GM12872 (cell line): ENCODE results near the gene POLH.

Source experiments
- TF ChIP-seq, protein P1 (sequence below): IDR thresholded peaks from 3 replicates; pipeline ENCODE4 v1.5.1; 2011; ENCODE audit warnings: low read depth, mild to moderate bottlenecking, low read length, moderate library complexity; ENCODE audit not compliant: insufficient read depth

POLH gene

DNA sequence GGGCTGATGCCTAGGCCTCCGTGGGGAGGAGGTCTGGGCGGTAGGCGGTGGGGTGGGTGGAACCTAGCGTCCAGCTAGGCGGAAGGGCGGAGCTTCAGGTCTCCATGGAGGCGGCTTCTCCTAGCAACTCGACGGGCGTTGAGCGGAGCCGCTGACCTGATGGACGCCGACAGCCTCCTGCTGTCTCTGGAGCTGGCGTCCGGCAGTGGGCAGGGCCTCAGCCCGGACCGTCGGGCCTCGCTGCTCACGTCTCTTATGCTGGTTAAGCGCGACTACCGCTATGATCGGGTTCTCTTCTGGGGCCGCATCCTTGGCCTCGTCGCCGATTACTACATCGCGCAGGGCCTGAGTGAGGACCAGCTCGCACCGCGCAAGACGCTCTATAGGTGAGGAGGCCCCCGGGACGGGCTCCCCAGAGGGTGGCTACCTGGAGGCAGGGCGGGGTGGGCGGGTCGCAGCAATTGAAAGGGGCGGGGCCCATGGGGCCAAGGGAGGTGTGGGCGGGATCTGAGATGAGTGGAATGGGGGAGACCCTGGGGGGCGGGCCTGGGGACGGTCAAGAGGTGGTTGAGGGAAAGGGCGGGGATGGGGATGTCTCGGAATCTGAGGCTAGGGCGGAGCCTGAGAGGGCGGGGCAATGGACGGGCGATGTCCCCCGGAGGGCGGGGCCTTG is 69.1 kb downstream of the POLH start, which contains the start of gene RSPH9:
Gene RSPH9, plus strand, starts transcription at position 97 of the 673 bp plus-strand sequence. Its CDS starts 63 bp downstream, at position 160.
- TF ChIP-seq, protein P1, sequence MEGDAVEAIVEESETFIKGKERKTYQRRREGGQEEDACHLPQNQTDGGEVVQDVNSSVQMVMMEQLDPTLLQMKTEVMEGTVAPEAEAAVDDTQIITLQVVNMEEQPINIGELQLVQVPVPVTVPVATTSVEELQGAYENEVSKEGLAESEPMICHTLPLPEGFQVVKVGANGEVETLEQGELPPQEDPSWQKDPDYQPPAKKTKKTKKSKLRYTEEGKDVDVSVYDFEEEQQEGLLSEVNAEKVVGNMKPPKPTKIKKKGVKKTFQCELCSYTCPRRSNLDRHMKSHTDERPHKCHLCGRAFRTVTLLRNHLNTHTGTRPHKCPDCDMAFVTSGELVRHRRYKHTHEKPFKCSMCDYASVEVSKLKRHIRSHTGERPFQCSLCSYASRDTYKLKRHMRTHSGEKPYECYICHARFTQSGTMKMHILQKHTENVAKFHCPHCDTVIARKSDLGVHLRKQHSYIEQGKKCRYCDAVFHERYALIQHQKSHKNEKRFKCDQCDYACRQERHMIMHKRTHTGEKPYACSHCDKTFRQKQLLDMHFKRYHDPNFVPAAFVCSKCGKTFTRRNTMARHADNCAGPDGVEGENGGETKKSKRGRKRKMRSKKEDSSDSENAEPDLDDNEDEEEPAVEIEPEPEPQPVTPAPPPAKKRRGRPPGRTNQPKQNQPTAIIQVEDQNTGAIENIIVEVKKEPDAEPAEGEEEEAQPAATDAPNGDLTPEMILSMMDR = no peak

DNA sequence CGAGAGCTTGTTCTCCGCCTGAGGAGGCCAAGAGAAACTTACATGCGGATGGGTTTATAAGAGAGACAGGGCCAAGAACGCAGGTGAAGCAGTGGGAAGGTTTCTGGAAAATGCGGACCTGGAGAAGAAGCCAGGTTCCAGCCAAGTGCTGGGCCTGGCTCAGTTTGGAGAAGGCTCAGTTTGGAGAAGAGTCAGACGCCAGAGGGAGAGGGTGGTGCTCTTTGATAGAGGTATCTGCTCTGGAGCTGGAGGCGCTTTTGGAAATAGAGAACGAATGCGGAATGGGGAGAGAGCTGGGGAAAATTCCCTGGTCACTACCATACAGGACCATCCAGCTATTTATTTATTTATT is 69.6 kb downstream of the POLH start:
- TF ChIP-seq, protein P1 = no peak

DNA sequence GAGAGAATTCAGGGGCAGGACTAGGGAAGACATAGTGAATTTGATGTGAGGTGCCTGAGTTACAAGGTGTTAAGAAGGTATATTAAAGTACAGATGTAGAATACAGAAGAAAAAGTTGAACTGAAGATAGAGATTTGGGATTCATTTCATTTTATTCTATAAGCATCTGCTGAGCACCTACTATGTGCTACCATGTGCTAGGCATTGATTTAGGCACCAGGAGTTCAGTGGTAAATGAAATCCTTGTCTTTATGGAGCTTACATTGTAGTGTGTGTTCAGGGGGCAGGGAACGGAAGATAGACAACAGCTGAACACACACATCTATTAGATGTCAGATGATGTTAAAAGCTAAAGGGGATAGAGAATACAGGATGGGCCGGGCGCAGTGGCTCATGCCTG is 71.6 kb downstream of the POLH start:
- TF ChIP-seq, protein P1 = no peak

DNA sequence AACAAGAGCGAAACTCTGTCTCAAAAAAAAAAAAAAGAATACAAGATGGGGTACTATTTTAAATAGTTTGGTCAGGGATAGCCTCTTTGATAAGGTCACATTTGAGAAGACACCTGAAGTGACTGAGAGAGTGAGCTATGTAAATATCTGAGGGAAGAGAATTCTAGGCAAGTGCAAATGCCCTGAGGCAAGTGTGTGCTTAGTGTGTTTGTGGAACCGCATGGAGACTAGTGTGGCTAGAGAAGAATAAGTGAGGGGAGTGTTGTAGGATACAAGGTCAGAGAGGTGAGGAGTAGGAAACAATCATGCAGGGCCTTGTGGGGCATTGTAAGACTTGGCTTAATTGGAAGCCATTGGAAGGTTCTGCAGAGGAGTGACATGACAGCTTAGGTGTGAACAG is 72.3 kb downstream of the POLH start:
- TF ChIP-seq, protein P1 = no peak

DNA sequence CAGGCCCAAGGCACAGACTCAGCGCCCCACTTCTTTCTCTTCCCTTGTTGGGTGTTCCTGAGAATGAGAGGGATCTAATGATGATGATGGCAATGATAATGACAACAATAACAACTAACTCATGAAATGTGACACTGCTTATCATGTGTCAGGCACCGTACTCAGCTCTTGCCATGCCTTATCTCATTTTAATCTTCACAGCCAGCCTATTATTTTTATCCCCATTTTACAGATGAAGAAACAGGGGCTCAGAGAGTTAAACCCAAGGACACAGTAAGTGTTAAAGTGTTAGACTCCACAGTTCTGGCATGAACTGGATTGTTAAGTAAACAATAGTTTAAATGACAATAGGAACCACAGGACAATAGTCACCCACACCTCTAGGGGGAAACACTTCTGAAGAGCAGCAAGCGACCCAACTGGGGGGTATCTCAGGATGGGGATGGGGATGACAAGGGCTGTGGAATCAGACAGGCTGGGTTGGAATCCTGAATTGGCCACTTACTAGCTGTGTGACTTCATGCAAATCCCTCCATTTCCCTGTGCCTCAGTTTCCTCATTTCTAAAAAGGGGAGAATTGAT is 81.3 kb downstream of the POLH start:
- TF ChIP-seq, protein P1 = peak; percentile 18; the same call in 1 of the 3 replicates

DNA sequence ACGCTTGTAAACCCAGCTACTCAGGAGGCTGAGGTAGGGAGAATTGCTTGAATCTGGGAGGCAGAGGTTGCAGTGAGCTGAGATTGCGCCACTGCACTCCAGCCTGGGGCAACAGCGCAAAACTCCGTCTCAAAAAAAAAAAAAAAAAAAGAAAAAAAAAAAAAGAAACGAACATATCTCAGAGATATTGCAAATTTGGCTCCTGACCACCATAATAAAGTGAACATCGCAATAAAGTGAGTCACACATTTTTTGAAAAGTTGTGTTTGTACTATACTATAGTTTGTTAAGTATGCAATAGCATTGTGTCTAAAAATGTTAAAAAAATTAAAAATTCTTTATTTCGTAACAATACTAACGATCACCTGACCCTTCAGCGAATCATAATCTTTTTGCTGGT is 82.2 kb downstream of the POLH start:
- TF ChIP-seq, protein P1 = no peak
